ENCODE results near the gene IL2RG. TPM values are rescaled to one million over a fixed set of nuclear protein-coding genes. Genes with fewer than 3 reads are reported as not detected.

Gene IL2RG
- total RNA-seq, 1 experiment from 2014 or later = 1.5 TPM

DNA sequence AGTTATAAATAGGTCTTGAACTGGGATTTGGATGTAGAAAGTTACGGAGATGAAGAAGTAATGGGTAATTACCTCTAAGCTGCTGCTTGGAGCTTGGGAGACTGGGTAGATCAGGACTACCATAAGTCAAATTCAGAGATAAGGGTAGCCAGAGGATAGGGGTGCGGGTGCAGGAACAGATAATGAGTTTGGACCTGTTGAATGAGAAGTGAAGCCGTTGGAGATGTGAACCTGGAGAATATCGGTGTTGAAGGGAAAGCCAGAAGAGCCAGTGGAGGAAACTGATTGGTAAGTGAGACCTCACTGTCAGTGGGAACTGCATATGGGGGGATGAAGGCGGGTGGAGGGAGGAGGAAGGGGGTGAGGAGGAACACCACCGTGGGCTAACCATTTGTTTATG is 16.3 kb downstream of the IL2RG start:
- CTCF ChIA-PET = no interaction called here
- peak overlapping the region; percentile 82 for H3K4me3 Mint-ChIP-seq (ENCODE audit: unreplicated experiment)
- intact Hi-C loops (cut with micrococcal nuclease) = no loop called here
- peaks cover 60% of the 10 kb centered on the region for H3K27me3 Mint-ChIP-seq (ENCODE audit: insufficient read depth, unreplicated experiment)
- DNase-seq (ENCODE audit: unreplicated experiment) = no peak
- H3K36me3 Mint-ChIP-seq (ENCODE audit: insufficient read depth, unreplicated experiment) = no peaks in the 10 kb centered on the region
- H3K9me3 Mint-ChIP-seq (ENCODE audit: unreplicated experiment) = no peaks in the 10 kb centered on the region
- TF ChIP-seq, protein P1, sequence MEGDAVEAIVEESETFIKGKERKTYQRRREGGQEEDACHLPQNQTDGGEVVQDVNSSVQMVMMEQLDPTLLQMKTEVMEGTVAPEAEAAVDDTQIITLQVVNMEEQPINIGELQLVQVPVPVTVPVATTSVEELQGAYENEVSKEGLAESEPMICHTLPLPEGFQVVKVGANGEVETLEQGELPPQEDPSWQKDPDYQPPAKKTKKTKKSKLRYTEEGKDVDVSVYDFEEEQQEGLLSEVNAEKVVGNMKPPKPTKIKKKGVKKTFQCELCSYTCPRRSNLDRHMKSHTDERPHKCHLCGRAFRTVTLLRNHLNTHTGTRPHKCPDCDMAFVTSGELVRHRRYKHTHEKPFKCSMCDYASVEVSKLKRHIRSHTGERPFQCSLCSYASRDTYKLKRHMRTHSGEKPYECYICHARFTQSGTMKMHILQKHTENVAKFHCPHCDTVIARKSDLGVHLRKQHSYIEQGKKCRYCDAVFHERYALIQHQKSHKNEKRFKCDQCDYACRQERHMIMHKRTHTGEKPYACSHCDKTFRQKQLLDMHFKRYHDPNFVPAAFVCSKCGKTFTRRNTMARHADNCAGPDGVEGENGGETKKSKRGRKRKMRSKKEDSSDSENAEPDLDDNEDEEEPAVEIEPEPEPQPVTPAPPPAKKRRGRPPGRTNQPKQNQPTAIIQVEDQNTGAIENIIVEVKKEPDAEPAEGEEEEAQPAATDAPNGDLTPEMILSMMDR (IDR thresholded peaks at IDR 0.05; ENCODE audit: unreplicated experiment) = no peak
- BruUV-seq (replicated peaks) = TSS peak; percentile 82
- H3K4me1 Mint-ChIP-seq (ENCODE audit: insufficient read depth, unreplicated experiment) = no peaks in the 10 kb centered on the region
- POLR2A ChIA-PET = interaction anchor here (1.1 kb wide), 1 partner anchor 9 kb away, joined by 3 read pairs; no protein-coding TSS in a partner anchor
- peak overlapping the region; percentile 84 for H3K27ac Mint-ChIP-seq (ENCODE audit: low read depth, unreplicated experiment)

DNA sequence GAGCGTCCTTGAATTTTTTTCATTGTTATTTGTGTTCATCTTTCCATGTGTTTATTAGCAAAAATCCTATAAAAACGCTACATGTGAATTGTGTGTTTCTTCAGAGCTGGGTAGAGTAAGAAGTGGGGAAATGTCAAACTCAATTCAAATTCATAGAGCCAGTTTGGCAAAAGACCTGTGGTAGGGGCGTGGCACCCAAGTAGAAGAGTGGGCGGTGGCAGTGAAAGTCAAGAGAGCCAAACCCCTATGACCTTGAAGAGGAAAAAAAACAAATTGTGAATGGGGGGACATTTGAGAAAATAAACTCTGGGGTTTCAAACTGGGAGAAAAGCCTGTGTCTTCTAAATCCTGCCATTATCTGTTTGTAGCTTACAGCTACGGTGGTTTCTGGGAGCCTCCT is 20.1 kb downstream of the IL2RG start:
- no peak overlapping the region for H3K27ac Mint-ChIP-seq (ENCODE audit: low read depth, unreplicated experiment)
- TF ChIP-seq, protein P1 (IDR thresholded peaks at IDR 0.05; ENCODE audit: unreplicated experiment) = no peak
- H3K36me3 Mint-ChIP-seq (ENCODE audit: insufficient read depth, unreplicated experiment) = no peaks in the 10 kb centered on the region
- no TSS peak for BruUV-seq (replicated peaks)
- H3K27me3 Mint-ChIP-seq (ENCODE audit: insufficient read depth, unreplicated experiment) = peaks cover 43% of the 10 kb centered on the region
- no peak overlapping the region for H3K4me3 Mint-ChIP-seq (ENCODE audit: unreplicated experiment)
- no peaks in the 10 kb centered on the region for H3K4me1 Mint-ChIP-seq (ENCODE audit: insufficient read depth, unreplicated experiment)
- ChIA-PET CTCF (interaction anchor here (0.6 to 0.7 kb wide), 2 partner anchors 17 to 93 kb away, joined by 3 read pairs; no protein-coding TSS in a partner anchor), POLR2A (no interaction called here)
- no peaks in the 10 kb centered on the region for H3K9me3 Mint-ChIP-seq (ENCODE audit: unreplicated experiment)
- intact Hi-C loops (cut with micrococcal nuclease) = no loop called here
- DNase-seq (ENCODE audit: unreplicated experiment) = no peak

DNA sequence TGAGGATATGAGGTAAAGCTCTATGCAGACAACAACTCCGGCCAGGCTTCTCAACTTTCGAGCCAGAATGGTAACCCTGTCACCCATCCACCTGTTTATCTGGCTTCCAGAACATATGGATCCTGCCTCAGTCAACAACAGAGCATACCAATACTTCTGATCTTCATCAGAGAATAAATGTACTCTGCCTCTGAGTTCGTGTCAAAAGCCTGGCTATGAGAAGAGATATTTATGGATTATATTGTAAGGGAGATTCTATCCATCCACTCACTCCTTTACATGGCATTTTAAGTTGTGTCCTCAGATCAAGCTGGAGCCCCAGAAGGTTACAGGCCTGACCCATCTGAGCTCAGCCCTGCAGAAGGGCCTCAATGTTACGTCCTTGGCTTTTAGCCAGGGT is 25.5 kb downstream of the IL2RG start:
- no TSS peak for BruUV-seq (replicated peaks)
- Mint-ChIP-seq H3K27me3 (ENCODE audit: insufficient read depth, unreplicated experiment) (peaks cover 3% of the 10 kb centered on the region), H3K9me3 (ENCODE audit: unreplicated experiment) (no peaks in the 10 kb centered on the region), H3K4me1 (ENCODE audit: insufficient read depth, unreplicated experiment) (peaks cover 6% of the 10 kb centered on the region), H3K4me3 (ENCODE audit: unreplicated experiment) (no peak overlapping the region), H3K27ac (ENCODE audit: low read depth, unreplicated experiment) (no peak overlapping the region), H3K36me3 (ENCODE audit: insufficient read depth, unreplicated experiment) (no peaks in the 10 kb centered on the region)
- no peak for DNase-seq (ENCODE audit: unreplicated experiment)
- POLR2A ChIA-PET = interaction anchor here (0.7 kb wide), 1 partner anchor 9 kb away, joined by 3 read pairs; no protein-coding TSS in a partner anchor
- TF ChIP-seq, protein P1 (IDR thresholded peaks at IDR 0.05; ENCODE audit: unreplicated experiment) = no peak
- CTCF ChIA-PET = no interaction called here
- intact Hi-C loops (cut with micrococcal nuclease) = no loop called here

DNA sequence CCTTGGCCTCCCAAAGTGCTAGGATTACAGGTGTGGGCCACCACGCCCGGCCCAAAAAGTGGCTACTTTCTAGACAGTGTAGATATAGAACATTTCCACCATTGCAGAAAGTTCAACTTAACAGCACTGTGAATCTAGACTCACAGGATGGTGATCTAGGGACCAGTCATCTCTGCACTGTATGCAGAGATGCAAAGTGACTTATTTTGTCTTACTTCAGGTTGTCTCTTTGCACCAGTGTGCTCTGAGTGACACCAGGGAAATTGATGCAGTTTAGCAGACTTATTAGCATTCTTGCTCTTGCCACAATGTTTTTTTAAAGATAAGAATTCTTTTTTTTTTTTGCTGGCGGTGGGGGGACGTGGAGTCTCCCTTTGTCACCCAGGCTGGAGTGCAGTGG is 28.6 kb downstream of the IL2RG start:
- Mint-ChIP-seq H3K4me3 (ENCODE audit: unreplicated experiment) (no peak overlapping the region), H3K36me3 (ENCODE audit: insufficient read depth, unreplicated experiment) (no peaks in the 10 kb centered on the region), H3K4me1 (ENCODE audit: insufficient read depth, unreplicated experiment) (peaks cover 6% of the 10 kb centered on the region), H3K27me3 (ENCODE audit: insufficient read depth, unreplicated experiment) (peaks cover 16% of the 10 kb centered on the region), H3K27ac (ENCODE audit: low read depth, unreplicated experiment) (no peak overlapping the region), H3K9me3 (ENCODE audit: unreplicated experiment) (no peaks in the 10 kb centered on the region)
- BruUV-seq (replicated peaks) = no TSS peak
- DNase-seq (ENCODE audit: unreplicated experiment) = no peak
- CTCF ChIA-PET = no interaction called here
- TF ChIP-seq, protein P1 (IDR thresholded peaks at IDR 0.05; ENCODE audit: unreplicated experiment) = no peak
- POLR2A ChIA-PET = interaction anchor here (0.7 kb wide), 1 partner anchor 46 kb away, joined by 3 read pairs; no protein-coding TSS in a partner anchor
- intact Hi-C loops (cut with micrococcal nuclease) = no loop called here
